PFSK-1 (cell line): Measurements from ENCODE around the gene NPAS2.

ENCODE experiments used
- FOXP2 ChIP-seq: optimal IDR thresholded peaks from 2 replicates; pipeline ENCODE3; 2011; ENCODE audit warnings: borderline replicate concordance, control low read depth, inconsistent platforms; ENCODE audit not compliant: insufficient read depth; ENCODE audit errors: extremely low read length, extremely low read depth
- POLR2AphosphoS5 ChIP-seq: IDR thresholded peaks from 2 replicates; pipeline ENCODE4 v1.6.1; 2012; ENCODE audit warnings: low read depth, mild to moderate bottlenecking, control low read depth, low read length, moderate library complexity
- SIN3A ChIP-seq: IDR thresholded peaks from 2 replicates; pipeline ENCODE4 v1.6.1; 2012; ENCODE audit warnings: mild to moderate bottlenecking, low read length, moderate library complexity, borderline replicate concordance; ENCODE audit not compliant: insufficient read depth
- TAF1 ChIP-seq: IDR thresholded peaks from 2 replicates; pipeline ENCODE4 v1.6.1; 2012; ENCODE audit warnings: low read length, control low read depth, borderline replicate concordance; ENCODE audit not compliant: insufficient read depth
- TF ChIP-seq, protein P1 (sequence below), 2 experiments: IDR thresholded peaks; 2 replicates each; pipeline versions ENCODE4 v1.6.1 to v1.8.0; 2011 to 2012; ENCODE audit warnings: low read depth in 2 of 2, low read length in 2 of 2, control low read depth in 1 of 2, inconsistent platforms in 1 of 2, mild to moderate bottlenecking in 1 of 2, moderate library complexity in 1 of 2; ENCODE audit not compliant: insufficient read depth in 1 of 2

Gene NPAS2

DNA sequence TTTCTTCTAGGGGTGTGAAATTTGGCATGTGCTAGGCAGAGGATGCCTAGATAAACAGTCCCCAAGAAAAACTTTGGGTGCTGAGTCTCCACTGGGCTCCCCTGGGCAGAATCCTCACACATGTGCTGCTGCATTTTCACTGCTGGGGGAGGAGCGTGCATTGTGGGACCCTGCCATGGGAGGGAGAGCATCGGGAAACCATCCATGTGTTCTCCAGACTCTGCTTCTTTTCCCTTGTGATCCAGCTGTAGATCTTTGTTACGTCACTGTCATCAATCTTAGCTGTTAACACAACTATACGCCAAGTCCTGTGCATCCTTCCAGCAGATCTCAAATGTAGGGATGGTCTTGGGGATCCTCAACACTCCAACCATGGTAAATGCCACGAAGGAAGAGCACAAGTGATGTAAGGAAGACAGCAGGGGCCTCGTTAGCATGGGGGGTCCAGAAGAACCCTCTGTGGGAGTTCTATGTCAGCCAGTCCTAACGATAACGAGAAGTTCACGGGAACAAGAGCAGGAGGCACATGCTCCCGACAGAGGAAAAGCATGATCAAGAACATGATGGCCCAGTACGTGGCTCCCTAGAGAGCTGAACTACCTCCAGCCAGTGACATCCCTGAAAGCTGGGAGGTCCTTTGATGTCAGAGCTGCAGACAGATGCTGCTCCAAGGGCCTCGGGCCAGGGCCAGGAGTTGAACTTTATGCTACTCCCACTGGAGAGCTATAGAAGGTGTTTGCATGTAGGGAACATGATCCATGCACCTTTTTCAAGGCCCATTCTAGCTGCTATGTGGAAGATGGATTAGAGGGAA lies 41.1 kb upstream of the NPAS2 start:
- TF ChIP-seq TAF1 (no peak), SIN3A (no peak), FOXP2 (no peak), POLR2AphosphoS5 (no peak)
- TF ChIP-seq, protein P1, sequence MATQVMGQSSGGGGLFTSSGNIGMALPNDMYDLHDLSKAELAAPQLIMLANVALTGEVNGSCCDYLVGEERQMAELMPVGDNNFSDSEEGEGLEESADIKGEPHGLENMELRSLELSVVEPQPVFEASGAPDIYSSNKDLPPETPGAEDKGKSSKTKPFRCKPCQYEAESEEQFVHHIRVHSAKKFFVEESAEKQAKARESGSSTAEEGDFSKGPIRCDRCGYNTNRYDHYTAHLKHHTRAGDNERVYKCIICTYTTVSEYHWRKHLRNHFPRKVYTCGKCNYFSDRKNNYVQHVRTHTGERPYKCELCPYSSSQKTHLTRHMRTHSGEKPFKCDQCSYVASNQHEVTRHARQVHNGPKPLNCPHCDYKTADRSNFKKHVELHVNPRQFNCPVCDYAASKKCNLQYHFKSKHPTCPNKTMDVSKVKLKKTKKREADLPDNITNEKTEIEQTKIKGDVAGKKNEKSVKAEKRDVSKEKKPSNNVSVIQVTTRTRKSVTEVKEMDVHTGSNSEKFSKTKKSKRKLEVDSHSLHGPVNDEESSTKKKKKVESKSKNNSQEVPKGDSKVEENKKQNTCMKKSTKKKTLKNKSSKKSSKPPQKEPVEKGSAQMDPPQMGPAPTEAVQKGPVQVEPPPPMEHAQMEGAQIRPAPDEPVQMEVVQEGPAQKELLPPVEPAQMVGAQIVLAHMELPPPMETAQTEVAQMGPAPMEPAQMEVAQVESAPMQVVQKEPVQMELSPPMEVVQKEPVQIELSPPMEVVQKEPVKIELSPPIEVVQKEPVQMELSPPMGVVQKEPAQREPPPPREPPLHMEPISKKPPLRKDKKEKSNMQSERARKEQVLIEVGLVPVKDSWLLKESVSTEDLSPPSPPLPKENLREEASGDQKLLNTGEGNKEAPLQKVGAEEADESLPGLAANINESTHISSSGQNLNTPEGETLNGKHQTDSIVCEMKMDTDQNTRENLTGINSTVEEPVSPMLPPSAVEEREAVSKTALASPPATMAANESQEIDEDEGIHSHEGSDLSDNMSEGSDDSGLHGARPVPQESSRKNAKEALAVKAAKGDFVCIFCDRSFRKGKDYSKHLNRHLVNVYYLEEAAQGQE (IDR thresholded peaks at IDR 0.05; ENCODE audit: insufficient read depth in 1 of 2, low read depth in 2 of 2, low read length in 2 of 2): no peak

DNA sequence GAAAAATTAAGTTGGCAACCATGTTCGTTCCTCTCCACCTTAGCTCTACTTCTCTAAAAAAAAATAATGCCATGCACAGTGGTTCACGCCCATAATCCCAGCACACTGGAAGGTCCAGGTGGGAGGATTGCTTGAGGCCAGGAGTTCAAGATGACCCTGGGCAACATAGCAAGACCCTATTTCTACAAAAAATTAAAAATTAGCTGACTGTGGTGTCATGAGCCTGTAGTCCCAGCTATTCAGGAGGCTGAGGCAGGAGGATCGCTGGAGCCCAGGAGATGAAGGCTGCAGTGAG lies 40.1 kb upstream of the NPAS2 start:
- TF ChIP-seq SIN3A (no peak), POLR2AphosphoS5 (no peak), TAF1 (no peak), FOXP2 (no peak)
- TF ChIP-seq, protein P1 (IDR thresholded peaks at IDR 0.05; ENCODE audit: insufficient read depth in 1 of 2, low read depth in 2 of 2, low read length in 2 of 2): no peak

DNA sequence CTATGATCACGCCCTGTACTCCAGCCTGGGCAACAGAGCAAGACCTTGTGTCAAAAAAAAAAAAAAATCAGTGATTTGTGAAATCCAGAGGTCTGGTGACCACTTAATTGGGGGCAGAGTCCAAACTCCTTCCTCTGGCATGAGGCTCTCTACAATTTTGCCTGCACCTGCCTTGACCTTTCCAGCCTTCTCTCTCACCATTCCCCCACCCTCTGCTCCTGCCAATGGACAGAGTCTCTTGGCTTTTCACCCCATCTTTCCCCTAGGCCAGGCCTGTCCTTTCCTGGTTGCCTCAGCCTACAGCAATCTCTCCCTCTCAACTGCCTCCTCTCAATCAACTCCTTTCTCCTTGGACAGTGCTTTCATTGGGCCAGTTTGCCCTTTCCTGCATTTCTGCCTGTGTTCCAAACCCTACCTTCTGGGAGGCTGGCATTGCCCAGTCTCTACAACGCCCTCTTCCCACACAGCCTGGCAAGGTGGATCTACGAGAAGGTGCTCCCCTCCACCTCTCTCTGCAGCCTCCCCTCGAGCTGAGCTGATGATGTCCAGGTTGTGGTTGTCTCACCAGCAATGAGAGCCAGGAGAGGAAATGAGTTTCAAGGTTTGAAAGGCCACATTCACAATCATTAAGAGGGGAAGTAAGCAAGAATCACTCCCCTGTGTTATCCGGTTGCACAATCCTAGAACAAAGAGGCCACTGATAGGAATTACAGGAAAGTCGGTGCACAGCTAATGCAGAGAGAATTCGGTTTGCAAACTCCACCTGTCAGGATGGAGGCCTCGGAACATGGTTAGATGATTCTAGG lies 39.5 kb upstream of the NPAS2 start:
- TF ChIP-seq, protein P1 (IDR thresholded peaks at IDR 0.05; ENCODE audit: insufficient read depth in 1 of 2, low read depth in 2 of 2, low read length in 2 of 2): no peak
- no peak for TF ChIP-seq POLR2AphosphoS5
- TF ChIP-seq SIN3A: no peak
- TF ChIP-seq TAF1: no peak
- TF ChIP-seq FOXP2: no peak

DNA sequence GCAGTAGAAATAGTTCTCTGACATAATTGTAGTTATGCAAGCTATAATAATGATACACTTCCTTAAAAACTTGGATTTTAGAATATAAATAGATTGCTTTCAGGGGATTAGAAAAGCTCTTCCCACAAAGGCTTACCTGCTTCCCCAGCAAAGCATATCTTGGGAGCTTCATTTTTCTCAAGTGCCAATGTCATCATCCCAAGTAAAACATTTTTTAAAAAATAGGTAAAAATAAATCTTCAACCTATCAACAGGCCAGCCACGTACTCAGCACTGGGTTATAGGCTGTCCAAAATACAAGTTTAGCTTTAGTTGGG lies 39.0 kb upstream of the NPAS2 start:
- TF ChIP-seq FOXP2: no peak
- TF ChIP-seq POLR2AphosphoS5: no peak
- TF ChIP-seq, protein P1 (IDR thresholded peaks at IDR 0.05; ENCODE audit: insufficient read depth in 1 of 2, low read depth in 2 of 2, low read length in 2 of 2): no peak
- no peak for TF ChIP-seq TAF1
- no peak for TF ChIP-seq SIN3A

DNA sequence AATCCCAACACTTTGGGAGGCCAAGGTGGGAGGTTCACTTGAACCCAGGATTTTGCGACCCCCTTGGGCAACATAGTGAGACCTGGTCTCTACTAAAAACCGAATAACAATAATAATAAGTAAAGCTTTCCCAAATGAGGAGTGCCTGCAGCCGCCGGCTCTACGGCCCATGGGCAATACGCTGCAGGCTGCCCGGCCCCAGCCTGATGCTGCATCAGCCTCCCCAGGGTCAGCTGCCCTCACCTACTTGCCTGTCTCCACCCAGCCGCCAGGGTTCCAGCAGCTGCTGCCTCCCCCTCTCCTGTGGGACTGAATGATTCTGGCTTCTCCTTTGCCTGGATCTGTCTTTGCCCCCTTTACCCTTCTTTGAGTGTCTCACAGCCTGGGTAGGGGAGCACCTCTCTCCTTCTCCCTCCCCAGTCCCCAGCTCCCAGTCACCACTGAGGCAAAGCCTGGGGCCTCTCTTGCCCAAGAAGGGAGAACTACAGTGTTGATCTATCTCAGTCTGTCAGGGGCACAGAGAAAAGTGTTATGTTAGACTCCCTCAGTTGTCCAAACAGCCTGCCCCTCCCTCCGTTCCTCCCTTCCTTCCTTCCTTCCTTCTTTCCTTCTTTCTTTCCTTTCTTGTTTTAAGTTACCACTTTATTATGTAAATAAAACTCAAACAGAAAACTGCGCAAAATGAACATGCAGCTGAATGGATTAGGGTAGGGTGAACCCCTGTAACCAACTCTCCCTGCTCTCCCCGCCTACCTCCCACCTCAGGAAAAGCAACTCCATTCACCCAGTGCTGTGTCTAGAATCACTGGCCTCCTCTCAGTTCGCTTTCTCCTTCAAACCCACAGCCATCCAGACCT lies 38.2 kb upstream of the NPAS2 start:
- TF ChIP-seq SIN3A (no peak), TAF1 (no peak), FOXP2 (no peak), POLR2AphosphoS5 (no peak)
- TF ChIP-seq, protein P1 (IDR thresholded peaks at IDR 0.05; ENCODE audit: insufficient read depth in 1 of 2, low read depth in 2 of 2, low read length in 2 of 2): no peak
